H54 (cell line): ENCODE results near the gene OTOP1.
"Not testable (repeated sequence)": the region's sequence is repeated elsewhere in the genome, so short reads cannot be mapped to it uniquely, and the experiment has no call there.

Experiments used
- DNase-seq: peaks from one replicate; pipeline ENCODE4 v3.0.0; 2011; ENCODE audit warnings: low spot score, mixed read lengths; ENCODE audit not compliant: insufficient read length
- FAIRE-seq: peaks from 3 replicates; lab custom pipeline; 2011; peaks lifted over from hg19 to GRCh38; lab: Jason Lieb, UNC
- POLR2A ChIP-seq: IDR thresholded peaks from 2 replicates; pipeline ENCODE4 v1.6.1; 2011; ENCODE audit warnings: low read depth, mild to moderate bottlenecking, low read length

OTOP1 gene

DNA sequence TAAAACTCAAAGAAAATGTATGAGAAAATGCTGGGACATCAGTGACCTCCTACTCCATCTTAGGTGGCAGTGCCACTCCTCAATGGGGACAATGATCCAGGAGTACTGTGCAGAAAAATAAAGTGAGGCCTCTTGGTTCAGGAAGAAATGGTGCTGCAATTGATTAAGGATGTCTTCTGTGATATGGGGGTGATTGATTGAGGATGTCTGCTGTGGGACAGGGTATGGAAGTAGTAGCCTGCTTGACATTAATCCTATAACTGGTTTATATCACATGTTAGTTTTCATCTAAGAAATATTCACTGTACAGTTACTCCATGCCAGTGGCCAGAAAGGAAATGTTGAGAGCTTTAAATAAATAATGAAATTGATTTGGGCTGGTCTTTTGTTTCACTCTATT is 20.5 kb downstream of the OTOP1 start:
- no peak for TF ChIP-seq POLR2A
- DNase-seq (no peak), FAIRE-seq (no peak)

DNA sequence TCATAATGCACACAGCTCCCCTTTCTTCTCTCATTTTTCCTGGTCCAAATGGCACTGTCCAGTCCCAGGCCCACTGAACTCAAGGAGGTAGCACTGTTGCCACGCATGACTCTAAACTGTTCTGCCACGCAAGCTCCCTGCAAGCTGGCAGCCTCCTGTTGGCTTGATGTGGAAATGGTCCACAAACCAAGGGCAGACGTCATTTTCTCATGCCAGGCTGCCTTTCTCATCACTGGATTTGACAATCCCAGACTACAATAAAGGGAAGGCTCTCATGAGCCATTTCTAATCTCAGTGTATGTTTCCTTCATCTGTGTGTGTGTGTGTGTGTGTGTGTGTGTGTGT is 22.4 kb downstream of the OTOP1 start:
- TF ChIP-seq POLR2A, result no peak
- DNase-seq (no peak), FAIRE-seq (no peak)

- no peak for TF ChIP-seq POLR2A
- FAIRE-seq (no peak), DNase-seq (no peak)
Measured at GRCh38 chr4:4203688-4204400, 22.9 kb downstream of the OTOP1 start.

- TF ChIP-seq POLR2A, result no peak
- DNase-seq, result no peak
- no peak for FAIRE-seq
Measured at GRCh38 chr4:4202510-4202909, 24.2 kb downstream of the OTOP1 start.

DNA sequence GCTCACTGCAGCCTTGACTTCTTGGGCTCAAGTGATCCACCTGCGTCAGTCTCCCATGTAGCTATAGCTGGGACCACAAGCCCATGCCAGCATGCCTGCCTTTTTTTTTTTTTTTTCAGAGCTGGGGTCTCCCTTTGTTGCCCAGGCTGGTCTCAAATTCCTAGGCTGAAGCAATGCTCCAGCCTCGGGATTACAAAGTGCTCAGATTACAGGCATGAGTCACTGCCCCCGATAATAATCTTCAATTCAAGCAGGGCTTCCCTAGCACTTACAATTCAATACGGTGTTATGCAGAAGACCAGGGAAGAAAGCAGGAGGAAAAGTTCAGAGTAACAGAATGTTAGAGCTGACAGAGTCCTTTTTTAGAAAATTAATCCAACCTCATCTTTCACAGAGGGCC is 26.1 kb downstream of the OTOP1 start:
- FAIRE-seq (no peak), DNase-seq (no peak)
- TF ChIP-seq POLR2A, result no peak

GRCh38 chr4:4195354-4195753 is 31.4 kb downstream of the OTOP1 start:
- no peak for TF ChIP-seq POLR2A
- DNase-seq (no peak), FAIRE-seq (no peak)

DNA sequence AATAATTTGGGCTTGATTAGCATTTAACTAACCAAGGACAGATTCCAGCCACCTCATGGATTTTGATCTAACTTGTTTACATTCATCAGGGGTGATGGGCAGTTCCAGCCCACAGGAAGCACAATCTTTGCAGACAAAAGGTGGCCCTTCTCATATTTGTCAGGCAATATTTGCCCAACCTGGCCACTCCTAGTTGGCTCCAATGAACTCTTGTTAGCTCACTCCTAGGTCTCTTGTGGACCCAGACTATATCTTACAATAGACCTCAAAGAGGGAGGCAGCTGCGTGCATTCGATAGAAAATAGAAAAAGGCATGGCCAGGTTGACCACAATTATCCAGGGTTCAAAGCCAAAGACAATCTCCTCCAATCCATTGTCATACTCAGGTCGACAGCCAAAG is 38.2 kb downstream of the OTOP1 start:
- FAIRE-seq, result not testable (repeated sequence)

GRCh38 chr4:4185528-4185927 is 41.2 kb downstream of the OTOP1 start:
- no peak for FAIRE-seq
- no peak for TF ChIP-seq POLR2A
- DNase-seq, result no peak

More for the DNA sequence above, 38.2 kb downstream of the OTOP1 start:
- not testable (repeated sequence) for DNase-seq

GRCh38 chr4:4182835-4183568 is 43.7 kb downstream of the OTOP1 start:
- TF ChIP-seq POLR2A, result no peak
- no peak for FAIRE-seq
- DNase-seq, result peak; percentile 10

DNA sequence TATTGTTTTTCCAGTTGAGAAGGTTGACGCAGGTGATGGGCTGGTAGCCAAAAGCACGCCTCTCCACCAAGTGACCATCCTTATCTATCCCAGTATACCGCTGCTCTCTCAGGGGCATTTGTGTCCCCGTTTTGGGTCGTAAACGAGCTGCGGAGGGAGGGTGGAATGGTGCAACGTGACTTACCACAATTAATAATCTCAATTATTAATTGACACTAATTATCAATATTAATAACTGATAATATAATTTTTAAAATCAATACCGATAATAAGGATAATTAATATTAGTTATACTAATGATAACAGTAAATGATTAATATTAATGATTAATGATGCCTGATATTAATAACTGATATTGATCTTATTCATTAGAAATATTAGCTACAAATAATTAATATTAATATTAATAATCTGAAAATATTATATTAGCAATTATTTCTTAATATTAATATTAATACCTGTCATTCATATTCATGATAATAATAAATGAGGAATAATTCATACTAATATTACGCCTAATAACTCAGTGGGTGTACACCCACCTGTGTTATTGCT is 56.1 kb downstream of the OTOP1 start:
- no peak for DNase-seq
- TF ChIP-seq POLR2A, result no peak
- no peak for FAIRE-seq

GRCh38 chr4:4167981-4168780 is 58.5 kb downstream of the OTOP1 start:
- FAIRE-seq, result not testable (repeated sequence)

DNA sequence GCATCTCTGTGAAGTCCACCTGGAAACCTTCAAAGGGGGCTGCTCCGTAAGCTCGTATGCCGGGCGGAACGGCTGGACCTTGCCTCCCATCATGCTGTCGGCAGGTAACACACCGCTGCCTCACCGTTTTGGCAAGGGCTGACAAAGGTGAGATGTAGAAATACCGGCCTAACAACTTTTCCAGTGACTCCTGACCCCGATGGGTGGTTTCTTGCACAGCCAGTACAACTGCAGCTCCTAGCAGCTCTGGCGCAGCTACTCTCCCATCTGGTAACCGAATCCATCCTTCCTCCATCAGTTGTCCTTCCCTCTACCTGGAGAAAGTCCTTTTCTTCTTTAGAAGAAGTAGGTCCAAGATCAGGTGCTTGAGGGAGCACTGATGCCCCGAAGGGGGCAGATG is 59.7 kb downstream of the OTOP1 start:
- DNase-seq, FAIRE-seq: not testable (repeated sequence)

More at GRCh38 chr4:4167981-4168780, 58.5 kb downstream of the OTOP1 start:
- DNase-seq, result not testable (repeated sequence)

DNA sequence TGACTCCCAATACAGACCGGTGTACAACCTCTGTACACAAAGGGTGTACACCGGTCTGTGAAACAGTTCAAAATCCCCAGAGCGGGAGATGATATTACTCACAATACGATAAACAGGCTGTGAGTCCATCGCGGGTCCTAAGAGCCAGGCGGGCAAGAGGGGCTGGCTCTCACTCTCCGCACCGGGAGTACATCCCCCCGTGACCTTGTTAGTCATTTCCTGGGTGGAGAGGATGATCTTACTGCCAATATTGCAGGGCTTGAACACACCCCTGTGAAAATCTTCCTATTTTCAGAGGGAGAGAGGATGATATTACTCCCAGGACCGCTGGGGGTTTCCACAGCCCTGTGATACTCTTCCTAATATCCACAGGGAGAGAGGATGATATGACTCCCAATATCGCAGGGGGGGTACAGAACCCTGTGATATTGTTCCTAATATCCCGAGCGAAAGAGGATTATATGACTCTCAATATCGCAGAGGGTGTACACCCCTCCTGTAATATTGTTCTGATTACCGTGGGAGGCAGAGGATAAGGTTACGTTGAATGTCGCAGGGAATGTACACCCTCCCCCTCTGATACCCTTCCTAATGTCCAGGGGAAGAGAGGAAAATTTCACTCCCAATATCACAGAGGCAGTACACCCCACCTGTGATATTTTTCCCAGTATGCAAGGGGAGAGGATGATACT is 60.9 kb downstream of the OTOP1 start:
- FAIRE-seq, result not testable (repeated sequence)
- DNase-seq, result peak; percentile 14

DNA sequence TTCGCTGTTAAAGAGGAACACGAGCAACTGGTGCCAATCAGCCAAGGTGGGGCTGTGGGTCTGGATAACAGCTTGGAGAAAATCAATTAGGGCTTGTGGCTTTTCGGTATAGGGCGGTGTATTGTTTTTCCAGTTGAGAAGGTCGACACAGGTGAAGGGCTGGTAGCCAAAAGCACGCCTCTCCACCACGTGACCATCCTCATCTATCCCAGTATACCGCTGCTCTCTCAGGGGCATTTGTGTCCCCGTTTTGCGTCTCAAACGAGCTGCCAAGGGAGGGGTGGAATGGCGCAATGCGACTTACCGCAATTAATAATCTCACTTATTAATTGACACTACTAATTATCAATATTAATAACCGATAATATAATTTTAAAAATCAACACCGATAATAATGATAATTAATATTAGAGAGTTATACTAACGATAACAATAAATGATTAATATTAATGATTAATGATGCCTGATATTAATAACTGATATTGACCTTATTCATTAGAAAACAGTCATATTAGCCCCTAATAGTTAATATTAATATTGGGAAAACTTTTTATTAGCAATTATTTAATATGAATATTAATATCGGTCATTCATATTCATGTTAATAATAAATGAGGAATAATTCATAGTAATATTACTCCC is 62.1 kb downstream of the OTOP1 start:
- not testable (repeated sequence) for DNase-seq, FAIRE-seq

DNA sequence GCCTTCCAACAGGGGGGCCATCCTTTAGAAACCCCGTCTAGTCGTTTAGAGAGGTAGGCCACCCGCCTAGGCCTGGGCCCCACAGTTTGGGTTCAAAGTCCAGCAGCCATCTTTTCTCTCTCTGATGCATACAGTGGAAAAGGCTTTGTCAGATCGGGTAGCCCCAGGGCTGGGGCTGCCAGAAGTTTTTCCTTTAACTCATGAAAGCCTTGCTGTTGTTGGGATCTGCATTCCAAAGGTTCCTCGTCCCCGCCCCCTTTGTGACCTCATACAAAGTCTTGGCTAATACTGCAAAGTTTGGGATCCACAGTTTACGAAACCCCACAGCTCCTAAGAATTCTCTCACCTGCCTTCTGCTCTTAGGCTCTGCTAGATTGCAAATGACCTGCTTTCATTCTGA is 64.5 kb downstream of the OTOP1 start:
- not testable (repeated sequence) for FAIRE-seq, DNase-seq

GRCh38 chr4:4160956-4161665 is 65.6 kb downstream of the OTOP1 start:
- DNase-seq, FAIRE-seq: not testable (repeated sequence)

GRCh38 chr4:4145622-4146021 is 81.1 kb downstream of the OTOP1 start:
- FAIRE-seq, result not testable (repeated sequence)
- peak; percentile 9 for DNase-seq
